ENCODE data around the gene POU2F3.

DNA sequence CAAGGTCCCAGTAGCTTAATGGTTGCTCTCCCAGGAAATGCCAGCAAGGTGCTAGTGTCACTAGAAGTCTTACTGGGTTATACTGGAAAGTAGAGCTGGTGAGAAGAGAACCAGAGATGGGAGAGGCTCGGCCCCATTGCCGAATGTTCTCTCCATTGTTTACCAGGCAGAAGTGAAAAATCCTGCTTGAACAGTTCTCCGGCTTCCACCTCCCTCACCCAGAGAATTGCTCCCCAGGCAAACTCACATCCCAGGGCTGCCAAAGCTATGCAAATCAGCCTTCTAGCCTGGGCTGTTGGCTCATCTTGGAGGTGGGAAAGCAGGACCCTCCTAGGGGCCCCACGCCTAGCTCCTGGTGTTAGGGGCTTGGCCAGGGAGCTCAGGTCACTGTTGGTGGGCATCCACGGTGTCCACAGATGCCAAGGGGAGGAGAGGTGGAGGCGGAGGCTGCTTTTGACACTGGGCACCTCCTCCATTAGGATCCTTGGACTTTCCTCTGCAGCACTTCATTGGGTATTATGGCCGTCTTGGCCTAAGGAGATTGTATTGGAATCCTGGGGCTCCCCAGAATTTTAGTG lies 20.1 kb downstream of the POU2F3 start:
- TF ChIP-seq POLR2A (IDR thresholded peaks at IDR 0.05; ENCODE audit: low read length) (no peak), GATA1 (IDR thresholded peaks at IDR 0.05; ENCODE audit: low read depth, low read length) (no peak)

Data from erythroblast (primary cell).